LNCAP (cell line): ENCODE data around the gene SLC25A44.

Source experiments
- CTCF ChIP-seq: fragments of 450-650 bp; IDR thresholded peaks from 2 replicates; pipeline ENCODE4 v1.5.1; 2017; ENCODE audit warnings: mild to moderate bottlenecking

The SLC25A44 gene

GRCh38 chr1:156211243-156211642, 17.3 kb downstream of the SLC25A44 start:
- no peak for TF ChIP-seq CTCF

DNA sequence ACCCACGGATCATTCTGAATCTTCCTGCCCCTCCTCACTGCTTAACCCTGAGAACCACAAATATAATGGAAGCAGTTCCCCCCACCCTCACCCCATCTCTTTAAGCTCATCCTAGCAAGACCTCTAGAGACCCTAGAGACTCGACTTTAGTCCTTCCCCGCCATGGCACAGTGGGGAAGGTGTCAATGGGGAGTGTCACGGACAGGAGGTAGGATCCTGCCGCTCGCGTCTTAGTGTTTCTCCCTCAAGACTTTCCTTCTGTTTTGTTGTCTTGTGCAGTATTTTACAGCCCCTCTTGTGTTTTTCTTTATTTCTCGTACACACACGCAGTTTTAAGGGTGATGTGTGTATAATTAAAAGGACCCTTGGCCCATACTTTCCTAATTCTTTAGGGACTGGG, 18.2 kb downstream of the SLC25A44 start:
- no peak for TF ChIP-seq CTCF

- TF ChIP-seq CTCF = no peak
These were observed 19.1 kb downstream of the SLC25A44 start, which contains the start of gene PMF1 for GRCh38 chr1:156212833-156213643. Gene PMF1 (plus strand): TSS chr1:156213007. CDS start chr1:156213016, 9 bp downstream.

- TF ChIP-seq CTCF = no peak
These were observed 19.7 kb downstream of the SLC25A44 start for GRCh38 chr1:156213644-156213966.

GRCh38 chr1:156214024-156214748, 20.3 kb downstream of the SLC25A44 start:
- TF ChIP-seq CTCF = no peak

DNA sequence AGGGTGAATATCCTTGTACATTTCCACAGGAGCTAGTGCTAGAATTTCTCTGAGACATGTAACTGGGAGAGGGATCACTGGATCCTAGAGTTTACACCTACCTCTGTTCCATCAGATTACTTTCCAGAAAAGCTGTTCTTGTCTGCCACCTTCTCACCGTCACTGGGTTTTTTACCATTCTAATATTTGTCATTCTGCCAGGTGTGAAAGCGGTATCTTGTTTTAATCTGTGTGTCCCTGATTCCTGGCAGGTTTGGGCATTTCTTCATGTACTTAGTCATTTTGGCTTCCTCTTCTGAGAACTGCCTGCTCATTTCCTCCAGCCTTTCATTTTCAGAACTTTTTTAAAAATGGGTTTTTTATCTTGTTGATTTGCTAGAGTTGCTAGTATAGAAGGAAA, 24.0 kb downstream of the SLC25A44 start:
- no peak for TF ChIP-seq CTCF

DNA sequence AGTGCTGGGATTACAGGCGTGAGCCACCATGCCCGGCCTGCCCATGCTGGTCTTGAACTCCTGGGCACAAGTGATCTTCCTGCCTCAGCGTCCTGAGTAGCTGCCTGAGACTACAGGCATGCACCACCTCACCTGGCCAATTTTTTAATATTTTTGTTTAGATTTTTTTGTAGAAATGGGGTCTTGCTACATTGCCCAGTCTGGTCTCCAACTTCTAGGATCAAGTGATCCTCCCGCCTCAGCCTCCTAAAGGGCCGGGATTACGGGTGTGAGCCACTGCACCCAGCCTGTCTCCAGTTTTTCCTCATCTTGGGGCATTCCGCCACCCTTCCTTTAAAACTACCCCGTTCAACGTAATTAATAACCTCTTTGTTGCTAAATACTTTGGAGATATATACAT, 26.3 kb downstream of the SLC25A44 start:
- TF ChIP-seq CTCF = no peak
